Lung (tissue), 12 donors: ENCODE results near the gene ANKRD28. TPM values are rescaled to one million over a fixed set of nuclear protein-coding genes. Genes with fewer than 3 reads are reported as not detected.

Experiments used
- ATAC-seq: fragments of 200-7000 bp; cut with Tn5 transposase; one replicate; pipeline ENCODE4 v1.9.1; 2020; ENCODE audit warnings: moderate number of reproducible peaks; ENCODE audit not compliant: insufficient read depth, low FRiP score
- DNase-seq, 3 donors: peaks; one replicate each; pipeline ENCODE4 v3.0.0-alpha.2; 2013 to 2017
- H3K27ac ChIP-seq, 2 donors: one replicate each; pipeline ENCODE4 v1.5.1; 2013; ENCODE audit warnings: mild to moderate bottlenecking in 2 of 2, moderate library complexity in 2 of 2, control low read depth in 1 of 2, inconsistent platforms in 1 of 2, low read depth in 1 of 2, low read length in 1 of 2
- H3K27me3 ChIP-seq, 3 donors: one replicate each; pipeline ENCODE4 v1.5.1; 2013; ENCODE audit warnings: low read length in 2 of 3; ENCODE audit not compliant: control insufficient read depth in 3 of 3, insufficient read depth in 3 of 3
- H3K36me3 ChIP-seq, 4 donors: one replicate each; pipeline ENCODE4 v1.5.1; 2013; ENCODE audit warnings: low read length in 4 of 4, mild to moderate bottlenecking in 1 of 4, moderate library complexity in 1 of 4; ENCODE audit not compliant: control insufficient read depth in 4 of 4, insufficient read depth in 4 of 4
- H3K4me1 ChIP-seq, 5 donors: one replicate each; pipeline ENCODE4 v1.5.1; 2013; ENCODE audit warnings: low read length in 5 of 5, mild to moderate bottlenecking in 2 of 5, moderate library complexity in 1 of 5; ENCODE audit not compliant: control insufficient read depth in 5 of 5, insufficient read depth in 5 of 5
- H3K4me3 ChIP-seq: one replicate; pipeline ENCODE4 v1.5.1; 2013; ENCODE audit warnings: mild to moderate bottlenecking, control low read depth, moderate library complexity
- H3K9ac ChIP-seq, 2 donors: one replicate each; pipeline ENCODE4 v1.5.1; 2013; ENCODE audit warnings: low read length in 2 of 2, control low read depth in 1 of 2; ENCODE audit not compliant: insufficient read depth in 1 of 2
- H3K9me3 ChIP-seq, 4 donors: one replicate each; pipeline ENCODE4 v1.5.1; 2013; ENCODE audit warnings: low read length in 3 of 4, mild to moderate bottlenecking in 1 of 4, moderate library complexity in 1 of 4; ENCODE audit not compliant: control insufficient read depth in 4 of 4, insufficient read depth in 3 of 4
- CTCF ChIP-seq: IDR thresholded peaks from 2 replicates; pipeline ENCODE4 v1.5.1; 2012; ENCODE audit warnings: mild to moderate bottlenecking; ENCODE audit errors: control extremely low read depth, extremely low read depth
- WGBS, 2 donors: extraction: QIAGEN DNeasy Blood & Tissue Kit; methylation state at CpG; one replicate each; pipeline ENCODE4 v1.1.7; 2013; 5-methylcytosine and 5-hydroxymethylcytosine counted together
- polyA plus RNA-seq, 2 donors: library from polyadenylated mRNA; stranded (reverse); fragments of 200-250 nt; gene quantifications; one replicate each; pipeline ENCODE4 v1.2.1, GENCODE V29; 2013
- total RNA-seq, 2 donors: library from RNA; depleted of rRNA in 1 of 2; stranded (reverse); fragments of >200 nt in 1 of 2; gene quantifications; one replicate each; pipeline ENCODE4 v1.2.1, GENCODE V29; 2014 to 2021
- donor health status: control.
- donor health status: control.
- donor health status: Bipolar disorder and iron deficiency.
- donor health status: healthy.
- donor health status: DM: yes; HTN: yes; CAD: no.

Gene ANKRD28
- total and polyA plus RNA-seq, 4 donors = 11.1 to 66.7 (median 39.2) TPM

GRCh38 chr3:15809313-15809712, 11.5 kb upstream of the ANKRD28 start:
- H3K36me3 ChIP-seq = no peaks in the 10 kb centered on the region
- no peak overlapping the region for H3K9ac ChIP-seq
- TF ChIP-seq CTCF = no peak
- no peaks in the 10 kb centered on the region for H3K27me3 ChIP-seq
- DNase-seq = no peak
- H3K4me1 ChIP-seq = peaks cover 0 to 7% (median 0%) of the 10 kb centered on the region in 5 donors
- no peak overlapping the region for H3K4me3 ChIP-seq
- no peaks in the 10 kb centered on the region for H3K9me3 ChIP-seq
- WGBS, 2 donors = 57 to 70% methylated on average over 2 of the region's 2 CpGs
- ATAC-seq = no peak
- no peak overlapping the region for H3K27ac ChIP-seq

- Histone ChIP-seq H3K36me3 (no peaks in the 10 kb centered on the region), H3K27ac (no peak overlapping the region), H3K4me3 (no peak overlapping the region), H3K9ac (no peak overlapping the region), H3K9me3 (no peaks in the 10 kb centered on the region), H3K27me3 (no peaks in the 10 kb centered on the region), H3K4me1 (peaks cover 0 to 7% (median 0%) of the 10 kb centered on the region in 5 donors)
- no peak for DNase-seq
- TF ChIP-seq CTCF = no peak
- 86 to 95% methylated on average over 2 of the region's 2 CpGs for WGBS, 2 donors
- ATAC-seq = no peak
Observed at GRCh38 chr3:15808679-15809310, 11.0 kb upstream of the ANKRD28 start.

- no peak overlapping the region for H3K27ac ChIP-seq
- WGBS, 2 donors = 32 to 36% methylated on average over 7 of the region's 7 CpGs
- H3K4me3 ChIP-seq = no peak overlapping the region
- peaks cover 0 to 13% (median 0%) of the 10 kb centered on the region in 5 donors for H3K4me1 ChIP-seq
- ATAC-seq = peak; percentile 55
- no peaks in the 10 kb centered on the region for H3K9me3 ChIP-seq
- no peak for TF ChIP-seq CTCF
- H3K36me3 ChIP-seq = no peaks in the 10 kb centered on the region
- H3K27me3 ChIP-seq = no peaks in the 10 kb centered on the region
- DNase-seq = peak in 2 of 3 donors; percentile 61 to 73
- H3K9ac ChIP-seq = peak overlapping the region in 1 of 2 donors; percentile 14
Observed at GRCh38 chr3:15805756-15806266, 8.0 kb upstream of the ANKRD28 start.
